T-helper 1 cell (primary cell): Measurements from ENCODE around the gene POMGNT2.

Experiments used
- DNase-seq, 5 donors: peaks; one replicate each; pipeline ENCODE4 v3.0.0-alpha.2; 2012 to 2020
- total RNA-seq, 4 donors: gene quantifications; one replicate each; lab custom pipeline; 2026; lab: John Stamatoyannopoulos, UW

Gene POMGNT2
- 4.3 to 10.4 (median 6.0) reads per million in 4 donors for total RNA-seq

- DNase-seq = peak; percentile 76 to 86 (median 80)
These were observed at the start of gene POMGNT2 for GRCh38 chr3:43105596-43106292. POMGNT2 (minus strand) TSS chr3:43106079; CDS start chr3:43081431, 24,648 bp downstream.

- DNase-seq = no peak
These were observed 49.1 kb upstream of the POMGNT2 start for GRCh38 chr3:43154980-43155379.

GRCh38 chr3:43153216-43154083 is 47.6 kb upstream of the POMGNT2 start:
- no peak for DNase-seq

DNA sequence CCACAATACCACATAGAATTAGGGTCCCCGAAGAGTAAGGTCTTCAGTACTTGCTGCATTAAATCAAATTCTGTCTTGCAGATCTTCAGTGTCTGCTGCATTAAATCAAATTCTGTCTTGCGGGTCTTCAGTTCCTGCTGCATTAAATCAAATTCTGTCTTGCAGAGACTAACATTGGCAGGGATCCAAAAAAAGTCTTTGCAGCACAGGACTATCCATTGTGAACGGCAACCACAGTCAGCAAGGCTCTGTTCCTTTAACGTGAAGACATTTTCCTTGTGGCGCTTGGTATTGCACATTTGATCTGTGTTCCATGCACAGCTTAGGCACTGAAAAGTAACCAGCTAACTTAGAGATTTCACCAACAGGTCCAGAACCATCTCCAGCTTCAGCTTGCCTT is 46.8 kb upstream of the POMGNT2 start:
- no peak for DNase-seq

DNA sequence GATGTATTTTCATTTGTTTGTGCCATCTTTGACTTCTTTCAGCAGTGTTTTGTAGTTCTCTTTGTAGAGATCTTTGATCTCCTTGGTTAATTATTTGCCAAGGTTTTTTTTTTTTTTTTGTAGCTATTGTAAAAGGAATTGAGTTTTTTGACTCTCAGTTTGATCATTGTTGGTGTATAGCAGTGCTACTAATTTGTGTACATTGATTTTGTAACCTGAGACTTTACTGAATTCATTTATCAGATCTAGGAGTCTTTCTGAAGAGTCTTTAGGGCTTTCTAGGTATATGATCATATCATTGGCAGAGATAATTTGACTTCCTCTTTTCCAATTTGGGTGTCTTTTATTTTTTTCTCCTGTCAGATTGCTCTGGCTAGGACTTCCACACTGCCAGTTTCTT is 42.2 kb upstream of the POMGNT2 start:
- DNase-seq = no peak

DNA sequence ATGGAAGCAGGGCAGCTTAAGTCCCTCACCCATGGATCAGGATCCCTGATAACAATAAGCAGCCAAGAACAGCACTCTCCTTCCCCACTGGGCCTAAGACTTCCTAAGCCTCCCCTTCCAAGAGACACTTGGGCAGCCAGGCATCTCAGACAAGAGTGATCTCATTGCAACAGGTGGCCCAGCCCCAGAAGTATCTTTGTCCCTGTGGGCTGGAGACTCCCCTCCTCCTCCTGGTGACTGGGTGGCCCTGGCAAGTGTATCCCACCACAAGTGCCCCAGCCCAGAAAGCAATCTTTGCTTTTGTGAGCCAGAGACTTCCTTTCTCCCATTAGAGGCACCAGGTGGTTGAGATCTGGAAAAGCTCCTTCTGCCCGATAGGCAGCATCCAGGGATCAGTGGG is 40.7 kb upstream of the POMGNT2 start:
- DNase-seq = no peak

- no peak for DNase-seq
These were observed 39.0 kb upstream of the POMGNT2 start for GRCh38 chr3:43144761-43145490.

- no peak for DNase-seq
These were observed 36.6 kb upstream of the POMGNT2 start for GRCh38 chr3:43142472-43142871.

DNA sequence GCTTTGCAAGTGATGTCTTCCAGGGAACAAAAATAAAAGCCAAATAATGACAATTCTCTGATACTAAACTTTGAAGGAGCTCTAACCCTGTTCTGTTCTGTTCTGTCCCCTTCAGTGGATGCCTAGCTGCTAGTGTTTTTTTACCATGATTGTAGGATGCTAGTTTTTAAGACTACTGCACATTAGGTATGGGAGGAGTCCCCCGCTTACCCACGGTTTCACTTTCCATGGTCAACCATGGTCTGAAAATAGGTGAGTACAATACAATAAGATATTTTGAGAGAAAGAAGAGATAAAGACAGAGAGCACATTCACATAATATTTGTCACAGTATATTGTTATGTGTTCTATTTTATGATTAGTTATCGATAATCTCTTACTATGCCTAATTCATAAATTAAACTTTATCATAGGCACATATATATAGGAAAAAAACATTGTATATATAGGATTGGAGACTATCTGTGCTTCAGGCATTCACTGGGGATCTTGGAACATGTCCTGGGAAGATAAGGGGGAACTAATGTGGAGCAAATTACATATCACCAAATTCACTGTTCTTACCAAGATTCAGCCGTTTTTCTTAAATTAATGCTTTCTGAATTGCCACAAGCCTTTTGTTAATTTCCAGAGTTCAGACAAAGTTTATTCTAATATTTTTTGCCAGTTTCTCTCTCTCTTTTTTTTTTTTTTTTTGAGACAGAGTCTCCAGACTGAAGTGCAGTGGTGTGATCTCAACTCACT is 32.8 kb upstream of the POMGNT2 start:
- DNase-seq = no peak

DNA sequence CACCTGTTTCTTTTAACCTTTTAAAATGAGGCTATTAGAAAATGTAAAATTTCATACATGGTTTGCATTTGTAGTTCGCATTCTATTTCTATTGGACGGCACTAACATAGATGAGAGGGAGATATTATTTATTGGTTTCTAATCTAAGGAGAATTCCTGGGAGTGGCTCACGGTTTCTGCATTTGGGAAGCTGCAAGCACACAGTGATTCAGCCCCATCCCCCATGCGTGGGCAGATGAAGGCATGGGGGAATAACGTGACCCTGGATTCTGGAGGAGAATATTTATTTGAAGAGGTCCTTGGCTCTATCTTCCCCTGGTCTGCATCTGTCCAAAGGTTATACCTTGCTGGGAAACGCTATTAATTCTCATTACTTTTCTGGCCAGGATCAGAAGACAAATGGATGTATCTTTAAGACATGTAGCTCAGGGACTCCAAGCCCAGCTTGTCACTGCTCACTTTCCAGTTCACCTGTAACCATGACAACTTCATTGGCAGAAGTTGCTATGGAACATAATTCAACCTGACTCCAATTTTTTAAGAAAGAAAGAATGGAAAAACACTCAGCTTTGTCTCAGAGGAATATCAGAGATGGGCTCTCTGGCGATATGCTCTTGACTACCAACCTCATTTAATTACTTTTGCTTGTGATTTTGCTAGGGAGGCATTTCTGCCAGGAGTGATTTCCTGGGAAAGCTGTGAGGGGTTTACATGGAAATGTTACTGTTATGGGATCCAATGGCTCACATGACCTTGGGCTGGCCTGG is 27.2 kb upstream of the POMGNT2 start:
- DNase-seq = no peak

DNA sequence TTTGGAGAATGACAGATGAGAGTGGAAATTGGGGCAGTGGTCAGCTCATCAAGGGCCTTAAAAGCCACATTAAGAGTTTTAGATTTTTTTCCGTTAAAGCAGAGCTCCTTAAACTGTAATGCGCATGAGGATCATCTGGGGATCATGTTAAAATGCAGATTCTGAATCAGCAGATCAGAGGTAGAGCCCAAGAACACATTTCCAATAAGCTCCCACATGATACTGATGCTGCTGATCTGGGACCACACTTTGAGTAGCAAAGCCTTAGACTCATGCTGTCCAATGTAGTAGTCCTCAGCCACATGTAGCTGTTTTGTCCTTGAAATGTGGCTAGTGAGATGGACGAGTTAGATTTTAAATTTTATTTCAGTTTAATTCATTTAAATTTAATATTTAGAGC is 26.3 kb upstream of the POMGNT2 start:
- no peak for DNase-seq

GRCh38 chr3:43128464-43128863 is 22.6 kb upstream of the POMGNT2 start:
- DNase-seq = no peak

DNA sequence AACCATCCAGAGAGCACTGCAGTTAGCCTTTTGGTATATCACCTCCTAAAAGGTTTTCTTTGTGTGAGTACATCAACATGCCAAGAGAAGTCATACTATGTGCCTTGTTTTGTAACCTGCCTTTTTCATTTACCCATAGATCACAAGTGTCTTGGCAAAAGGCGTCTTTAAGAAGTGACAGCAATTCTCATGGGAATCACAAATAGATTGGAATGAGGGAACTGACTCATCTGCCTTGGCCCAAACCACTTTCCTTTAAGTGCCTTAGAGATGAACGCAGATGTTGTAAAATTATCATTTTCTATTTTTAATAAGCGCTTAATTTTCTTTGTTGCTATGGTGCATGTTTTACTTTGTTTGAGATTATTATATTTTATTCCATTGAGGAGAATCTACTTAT is 20.7 kb upstream of the POMGNT2 start:
- no peak for DNase-seq

- no peak for DNase-seq
These were observed 18.0 kb upstream of the POMGNT2 start for GRCh38 chr3:43123895-43124294.

GRCh38 chr3:43120937-43121336 is 15.1 kb upstream of the POMGNT2 start:
- no peak for DNase-seq

DNA sequence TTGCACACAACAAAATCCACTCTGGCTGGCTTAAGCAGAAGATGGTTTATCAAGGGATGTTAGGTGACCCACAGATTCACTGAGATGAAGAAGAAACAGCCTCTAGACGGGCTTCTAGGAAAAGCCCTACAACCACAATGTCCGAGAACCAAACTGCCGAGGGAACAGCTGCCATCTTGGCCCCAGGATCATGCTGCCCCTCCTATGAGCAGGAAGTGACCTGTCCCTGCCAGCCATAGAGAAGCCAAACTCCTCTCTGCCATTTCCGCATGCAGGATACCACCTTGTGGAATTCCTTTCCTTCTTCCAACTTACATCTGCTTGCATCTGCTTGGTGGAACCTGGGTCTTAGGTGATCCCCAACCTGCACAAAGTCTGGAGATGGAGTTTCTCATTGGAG is 11.4 kb upstream of the POMGNT2 start:
- no peak for DNase-seq

- no peak for DNase-seq
These were observed 7.8 kb upstream of the POMGNT2 start for GRCh38 chr3:43113671-43114070.

GRCh38 chr3:43106293-43106628 is 382 bp upstream of the POMGNT2 start:
- no peak for DNase-seq

GRCh38 chr3:43104660-43105595 is 951 bp downstream of the POMGNT2 start:
- no peak for DNase-seq

DNA sequence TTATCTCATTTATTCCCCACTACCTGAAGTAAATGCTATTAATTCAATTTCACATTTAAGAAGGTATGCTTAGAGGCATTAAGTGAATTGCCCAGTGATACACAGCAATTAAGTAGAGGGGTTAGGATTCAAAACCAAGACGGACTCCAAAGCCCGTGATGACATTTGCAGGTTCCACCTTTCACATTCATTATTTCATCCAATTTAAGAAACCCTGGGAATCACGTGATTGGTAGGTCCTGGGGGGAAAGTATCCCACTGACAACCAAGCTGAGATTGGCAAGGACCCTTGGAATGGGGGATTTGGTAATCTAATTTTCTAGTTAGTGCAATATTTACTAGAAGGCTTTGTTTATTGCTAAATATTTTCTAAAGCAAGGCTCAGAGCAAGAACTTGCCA is 1.8 kb downstream of the POMGNT2 start:
- no peak for DNase-seq
